K562 treated with DMSO at 1 percent for 12 hours (cell line): ENCODE data around the gene SPAST. TPM values are rescaled to one million over a fixed set of nuclear protein-coding genes. Genes with fewer than 3 reads are reported as not detected.

Source experiments
- total RNA-seq: library from RNA; unstranded; fragments of 300-600 nt; gene quantifications from 2 replicates; pipeline ENCODE4 v1.2.3, GENCODE V29; 2022; ENCODE audit not compliant: insufficient read depth

The SPAST gene, protein sequence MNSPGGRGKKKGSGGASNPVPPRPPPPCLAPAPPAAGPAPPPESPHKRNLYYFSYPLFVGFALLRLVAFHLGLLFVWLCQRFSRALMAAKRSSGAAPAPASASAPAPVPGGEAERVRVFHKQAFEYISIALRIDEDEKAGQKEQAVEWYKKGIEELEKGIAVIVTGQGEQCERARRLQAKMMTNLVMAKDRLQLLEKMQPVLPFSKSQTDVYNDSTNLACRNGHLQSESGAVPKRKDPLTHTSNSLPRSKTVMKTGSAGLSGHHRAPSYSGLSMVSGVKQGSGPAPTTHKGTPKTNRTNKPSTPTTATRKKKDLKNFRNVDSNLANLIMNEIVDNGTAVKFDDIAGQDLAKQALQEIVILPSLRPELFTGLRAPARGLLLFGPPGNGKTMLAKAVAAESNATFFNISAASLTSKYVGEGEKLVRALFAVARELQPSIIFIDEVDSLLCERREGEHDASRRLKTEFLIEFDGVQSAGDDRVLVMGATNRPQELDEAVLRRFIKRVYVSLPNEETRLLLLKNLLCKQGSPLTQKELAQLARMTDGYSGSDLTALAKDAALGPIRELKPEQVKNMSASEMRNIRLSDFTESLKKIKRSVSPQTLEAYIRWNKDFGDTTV
- 3.5 and 14.3 TPM in 2 replicates for total RNA-seq

DNA sequence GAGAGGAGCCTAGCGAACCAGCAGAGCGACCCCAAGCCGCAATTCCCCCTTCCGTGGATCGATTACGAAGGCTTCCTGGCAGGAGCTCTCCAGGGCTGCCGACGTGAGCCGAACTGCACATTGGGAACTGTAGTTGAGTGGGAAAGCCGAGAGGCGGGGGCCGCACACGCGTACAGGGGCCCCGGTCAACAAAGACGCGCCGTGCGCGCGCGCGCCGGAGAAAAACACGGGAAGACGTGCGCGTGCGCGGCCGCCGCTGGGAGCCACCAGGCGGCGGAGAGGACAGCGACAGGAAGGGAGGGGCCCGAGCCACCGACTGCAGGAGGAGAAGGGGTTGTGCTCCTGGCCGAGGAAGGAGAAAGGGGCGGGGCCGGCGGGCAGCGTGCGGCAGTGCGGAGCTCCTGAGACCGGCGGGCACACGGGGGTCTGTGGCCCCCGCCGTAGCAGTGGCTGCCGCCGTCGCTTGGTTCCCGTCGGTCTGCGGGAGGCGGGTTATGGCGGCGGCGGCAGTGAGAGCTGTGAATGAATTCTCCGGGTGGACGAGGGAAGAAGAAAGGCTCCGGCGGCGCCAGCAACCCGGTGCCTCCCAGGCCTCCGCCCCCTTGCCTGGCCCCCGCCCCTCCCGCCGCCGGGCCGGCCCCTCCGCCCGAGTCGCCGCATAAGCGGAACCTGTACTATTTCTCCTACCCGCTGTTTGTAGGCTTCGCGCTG, at the start of gene SPAST:
Gene SPAST, plus strand, starts transcription at position 247 of the 711 bp plus-strand sequence. Its CDS starts 276 bp downstream, at position 523.

DNA sequence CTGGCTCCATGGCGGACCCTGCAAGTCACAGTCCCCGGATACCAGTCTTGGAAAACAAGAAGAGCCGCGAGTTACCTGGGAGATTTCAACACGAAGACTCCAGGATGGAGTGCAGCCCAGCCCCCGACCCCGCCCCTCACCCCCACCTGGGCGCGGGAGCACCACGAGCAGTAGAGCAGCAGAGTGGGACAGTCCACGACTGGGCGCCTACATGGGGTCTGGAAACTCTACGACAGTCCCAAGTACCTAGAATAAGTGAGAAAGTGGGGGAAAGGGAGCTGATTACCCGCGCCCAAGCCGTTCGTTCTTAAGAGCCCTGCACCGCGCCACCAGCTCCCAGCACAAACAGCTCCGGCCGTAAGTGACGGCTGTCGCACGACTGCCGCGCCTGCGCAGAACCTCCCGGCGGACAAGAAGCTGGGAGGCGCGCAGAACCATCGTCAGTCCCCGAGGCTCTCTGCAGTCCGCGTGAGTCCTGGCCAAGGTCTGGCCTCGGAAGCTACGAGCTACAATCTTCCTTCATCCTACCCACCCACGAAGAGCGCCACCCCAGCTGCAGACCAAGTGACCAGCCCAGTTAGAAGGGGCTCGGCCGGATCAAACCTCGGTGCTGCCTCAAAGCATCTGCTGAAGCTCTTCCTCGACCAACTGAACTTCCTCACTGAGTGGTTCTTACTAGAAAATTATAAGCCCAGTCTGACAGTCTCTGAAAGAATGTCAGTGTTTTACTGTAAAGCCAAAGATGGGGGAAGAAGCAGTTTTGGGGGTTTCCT, 23.7 kb upstream of the SPAST start, which contains the start of gene DPY30:
Gene DPY30, minus strand, starts transcription at position 359 of the 773 bp plus-strand sequence. Its CDS starts 349 bp downstream, at position 10.

Other genes starting within 250 kb of the SPAST start
- 28.6 and 38.7 TPM in 2 replicates for gene MEMO1, start 52.5 kb upstream of the SPAST start, total RNA-seq
- gene DPY30, start 23.8 kb upstream of the SPAST start, total RNA-seq = 110 and 118 TPM in 2 replicates
- gene SLC30A6, start 102.3 kb downstream of the SPAST start, total RNA-seq = 6.4 and 20.7 TPM in 2 replicates
- 0.47 TPM in 1 of 2 replicates, not detected in the other for gene NLRC4, start 201.3 kb downstream of the SPAST start, total RNA-seq
- gene YIPF4, start 214.3 kb downstream of the SPAST start, total RNA-seq = 16.5 and 31.2 TPM in 2 replicates